GM20431 (cell line): Measurements from ENCODE around the gene ATG2A.

Experiments used
- in situ Hi-C: fragments of 300-500 bp; cut with MseI, MboI; formaldehyde crosslinking; loops from one replicate; pipeline ENCODE4 v1.15.0; 2020; ENCODE audit warnings: low sequenced_read_pairs; ENCODE audit not compliant: unreplicated experiment

The ATG2A gene

DNA sequence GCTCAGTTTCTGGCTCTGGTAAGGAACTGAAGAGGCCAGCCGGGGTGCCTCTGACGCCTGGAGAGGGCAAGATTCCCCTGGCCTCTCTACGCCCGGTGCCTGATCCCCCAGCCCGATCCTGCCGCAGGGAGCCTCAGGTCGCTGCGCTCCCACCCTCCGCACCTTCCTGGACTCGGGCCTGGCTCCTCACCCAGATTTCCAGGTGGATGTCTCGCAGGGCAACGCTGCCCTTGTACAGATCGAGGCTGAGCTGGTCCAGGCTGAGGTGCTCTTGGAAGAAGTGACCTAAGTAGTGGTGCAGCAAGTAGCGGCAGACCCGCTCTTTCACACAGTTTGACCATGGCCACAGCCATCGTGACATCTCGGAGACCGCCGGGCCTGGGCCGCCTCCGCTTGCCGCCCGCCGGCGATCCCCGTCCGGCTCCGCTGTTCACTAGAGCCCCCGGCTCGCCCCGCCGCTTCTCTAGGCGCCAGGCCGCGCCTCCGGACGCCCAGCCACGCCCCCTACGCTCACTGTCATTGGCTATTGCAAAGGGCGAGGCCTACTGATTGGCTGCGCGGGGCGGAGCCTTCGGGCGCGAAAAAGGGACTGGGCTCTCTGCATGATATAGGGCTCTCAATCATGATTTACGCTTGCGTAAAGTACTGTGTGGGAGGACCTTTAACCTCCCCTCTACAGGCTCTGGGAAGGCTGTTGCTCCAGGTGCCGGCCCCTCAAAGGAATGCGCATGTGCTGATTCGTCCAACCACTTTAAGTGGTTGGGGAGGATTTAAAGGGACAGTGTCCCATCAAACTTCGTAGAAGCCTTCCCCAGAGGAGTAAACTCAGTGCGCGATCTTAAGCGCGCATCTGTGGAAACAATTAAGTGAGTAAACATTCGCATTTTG is at the start of gene ATG2A:
ATG2A (minus strand) TSS at position 435 of the 888 bp plus-strand sequence; CDS start at position 361, 74 bp downstream.
- in situ Hi-C loops, result no loop called here

DNA sequence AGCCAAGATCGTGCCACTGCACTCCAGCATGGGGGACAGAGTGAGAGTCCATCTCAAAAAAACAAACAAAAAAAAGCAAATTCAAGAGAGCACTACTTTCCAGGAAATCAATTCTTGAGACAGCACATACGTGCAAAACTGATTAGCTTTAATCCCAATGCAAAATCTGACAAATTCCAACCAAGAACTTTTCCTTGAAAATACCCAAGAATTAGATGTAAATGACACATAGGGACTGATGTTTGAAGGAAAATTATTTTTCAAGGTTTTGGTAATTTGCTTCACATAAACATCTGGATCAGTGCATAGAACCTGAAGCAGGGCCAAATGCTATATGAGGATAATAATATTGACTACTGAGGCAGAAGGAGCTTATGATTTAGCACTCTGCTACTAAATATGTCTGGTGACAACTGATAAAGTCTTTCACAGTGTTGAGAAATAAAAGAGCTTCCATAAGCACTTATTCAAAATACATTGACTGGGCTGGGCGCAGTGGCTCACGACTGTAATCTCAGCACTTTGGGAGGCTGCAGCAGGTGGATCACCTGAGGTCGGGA is 46.1 kb upstream of the ATG2A start:
- in situ Hi-C loops, result no loop called here

DNA sequence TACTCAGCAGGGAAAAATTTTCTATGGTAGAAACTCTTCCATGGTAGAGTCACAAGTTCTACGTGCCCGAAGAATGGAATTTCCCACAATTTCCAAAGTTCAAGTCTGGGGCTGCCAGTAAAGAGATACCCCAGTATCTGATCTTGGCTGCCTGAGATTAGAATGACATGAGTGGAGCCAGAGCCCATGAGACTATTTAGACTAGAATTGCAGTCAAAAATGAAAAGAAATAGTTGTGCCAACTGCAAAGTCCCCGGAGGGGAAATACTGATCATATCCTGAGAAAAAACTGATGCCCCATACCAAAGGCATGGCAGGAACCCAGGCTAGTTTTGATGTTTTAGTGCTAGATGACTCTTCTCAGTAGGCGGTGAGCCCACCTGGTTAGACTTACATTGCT is 43.7 kb upstream of the ATG2A start:
- in situ Hi-C loops, result no loop called here

DNA sequence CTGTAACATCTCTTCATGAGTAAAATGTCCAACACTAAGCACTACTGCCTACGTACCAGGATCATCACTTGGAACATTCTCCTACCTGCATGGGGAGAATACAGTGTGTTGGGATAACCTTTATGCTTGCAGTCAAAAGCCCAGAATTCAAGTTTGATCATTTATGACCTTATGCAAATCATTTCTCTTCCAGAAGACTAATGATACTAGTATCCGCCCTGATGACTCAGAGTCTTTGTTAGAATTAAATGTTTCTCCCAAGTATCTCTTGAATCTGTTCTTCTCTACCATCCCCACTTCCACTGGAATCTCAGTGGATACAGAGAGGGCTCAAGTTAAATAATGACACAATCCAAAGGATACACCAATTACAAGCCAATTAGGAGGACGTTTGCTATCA is 42.5 kb upstream of the ATG2A start:
- in situ Hi-C loops, result no loop called here

DNA sequence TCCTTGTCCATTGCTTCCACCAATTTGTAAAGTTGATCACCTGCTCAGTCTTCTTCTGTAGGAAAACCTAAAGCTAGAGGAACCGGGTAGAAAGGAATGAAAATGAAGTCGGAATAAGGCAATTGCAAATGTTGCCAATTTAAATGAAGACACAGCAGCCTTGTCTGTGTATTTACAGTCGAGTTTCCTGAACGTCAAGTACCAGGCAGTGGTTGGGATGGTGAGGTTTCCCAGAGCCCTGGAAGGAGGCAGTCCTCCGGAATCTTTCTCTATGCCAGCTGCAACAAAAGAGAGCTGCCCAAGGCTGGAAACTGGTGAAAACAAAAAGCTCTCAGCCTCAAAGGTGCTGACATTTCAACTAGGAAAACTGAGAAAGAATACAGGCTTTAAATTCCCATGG is 37.2 kb upstream of the ATG2A start:
- in situ Hi-C loops, result no loop called here

DNA sequence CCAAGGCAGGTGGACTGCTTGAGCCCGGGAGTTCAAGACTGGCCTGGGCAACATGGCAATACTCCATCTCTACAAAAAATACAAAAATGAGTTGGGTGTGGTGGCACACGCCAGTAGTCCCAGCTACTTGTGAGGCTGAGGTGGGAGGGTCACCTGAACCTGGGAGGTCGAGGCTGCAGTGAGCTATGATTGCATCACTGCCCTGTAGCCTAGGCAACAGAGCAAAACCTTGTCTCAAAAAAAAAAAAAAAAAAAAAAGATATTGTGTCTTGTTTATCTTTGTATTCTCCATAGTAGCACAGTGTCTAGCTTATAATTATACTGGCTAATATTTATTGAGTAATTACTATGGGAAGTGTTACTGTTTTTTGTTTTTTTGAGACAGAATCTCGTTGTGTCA is 34.5 kb upstream of the ATG2A start:
- in situ Hi-C loops, result no loop called here

DNA sequence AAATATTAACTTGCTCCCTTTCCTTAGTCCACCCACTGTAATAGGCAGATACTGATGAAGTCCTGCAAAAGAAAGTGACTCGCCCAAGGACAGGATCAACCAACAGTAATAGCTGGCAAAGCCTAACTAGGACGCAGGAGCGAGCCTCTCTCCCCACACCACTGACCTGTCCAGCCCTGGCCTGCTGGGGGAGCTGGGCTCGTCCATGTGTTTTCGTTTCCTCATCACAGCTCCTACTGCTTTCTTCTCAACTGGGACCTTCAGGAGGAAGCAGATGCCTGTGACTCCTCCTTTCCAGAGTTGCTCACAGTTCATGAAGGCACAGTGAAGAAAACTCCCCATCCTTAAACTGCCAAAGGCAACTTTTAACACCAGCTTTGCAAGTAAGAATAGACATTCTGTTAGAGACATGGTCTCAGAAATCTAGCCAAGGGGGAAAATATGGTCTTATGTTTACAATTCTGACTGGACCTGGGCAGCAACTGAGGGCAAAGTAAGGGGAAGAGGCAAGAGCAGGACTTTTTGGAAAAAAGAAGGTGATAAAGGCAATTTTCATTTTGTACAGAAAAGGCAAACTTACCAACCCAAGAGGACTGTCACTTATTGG is 30.3 kb upstream of the ATG2A start:
- in situ Hi-C loops, result no loop called here

DNA sequence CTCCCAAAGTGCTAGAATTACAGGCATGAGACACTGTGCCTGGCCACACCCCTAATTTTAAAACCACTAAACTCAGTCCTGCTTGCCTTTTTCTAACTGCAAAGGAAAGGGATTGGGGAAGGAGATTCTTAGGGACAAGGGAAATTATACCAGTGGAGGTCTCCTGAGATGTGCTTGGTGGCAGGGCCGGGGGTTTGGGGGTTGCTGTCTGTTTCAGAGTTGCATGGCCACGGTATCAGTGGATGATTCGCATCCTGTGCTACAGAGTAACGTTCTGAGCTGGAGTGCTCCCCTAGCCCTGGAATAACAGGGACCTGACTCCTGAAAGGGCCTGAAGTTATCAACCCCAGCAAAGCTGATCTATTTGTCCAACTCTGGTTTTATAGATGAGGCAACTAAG is 19.5 kb upstream of the ATG2A start:
- in situ Hi-C loops, result no loop called here

DNA sequence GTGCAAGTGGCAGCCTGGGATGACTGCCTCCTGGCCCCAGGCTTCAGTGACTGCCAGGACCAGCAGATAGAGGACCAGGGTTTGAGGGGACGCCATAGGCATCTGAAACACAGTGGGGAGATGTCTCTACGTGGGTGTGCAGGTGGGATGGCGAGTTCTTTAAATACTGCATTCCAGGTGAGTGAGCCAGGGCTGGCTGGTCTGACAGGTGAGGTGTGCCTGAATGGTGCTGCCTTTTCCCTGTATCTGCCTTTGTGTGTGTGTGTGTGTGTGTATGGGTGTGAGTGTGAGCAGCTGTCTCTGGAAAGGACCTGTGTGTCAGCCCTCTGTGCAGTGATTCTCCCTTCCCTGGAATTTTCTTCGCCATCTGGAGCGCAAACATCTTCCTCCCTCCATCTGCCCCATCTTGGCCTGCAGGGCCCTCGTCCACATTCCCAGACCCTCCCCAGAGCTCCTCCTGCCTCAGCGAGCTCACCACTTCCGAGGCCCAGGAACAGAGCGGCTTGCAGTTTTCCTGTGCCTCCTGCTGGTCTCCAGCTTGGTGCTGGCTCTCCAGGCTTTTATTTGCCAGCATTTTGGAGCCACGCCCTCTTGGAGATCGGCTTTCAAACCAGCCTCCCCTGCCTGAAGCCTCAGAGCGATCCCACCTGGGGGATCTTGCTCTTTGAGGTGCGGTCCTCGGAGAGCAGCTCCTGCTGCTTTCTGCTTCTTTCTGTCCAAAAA is 18.5 kb upstream of the ATG2A start, which contains the start of gene GPHA2:
GPHA2 (minus strand) TSS at position 535 of the 723 bp plus-strand sequence; CDS start at position 102, 433 bp downstream.
- in situ Hi-C loops, result no loop called here

DNA sequence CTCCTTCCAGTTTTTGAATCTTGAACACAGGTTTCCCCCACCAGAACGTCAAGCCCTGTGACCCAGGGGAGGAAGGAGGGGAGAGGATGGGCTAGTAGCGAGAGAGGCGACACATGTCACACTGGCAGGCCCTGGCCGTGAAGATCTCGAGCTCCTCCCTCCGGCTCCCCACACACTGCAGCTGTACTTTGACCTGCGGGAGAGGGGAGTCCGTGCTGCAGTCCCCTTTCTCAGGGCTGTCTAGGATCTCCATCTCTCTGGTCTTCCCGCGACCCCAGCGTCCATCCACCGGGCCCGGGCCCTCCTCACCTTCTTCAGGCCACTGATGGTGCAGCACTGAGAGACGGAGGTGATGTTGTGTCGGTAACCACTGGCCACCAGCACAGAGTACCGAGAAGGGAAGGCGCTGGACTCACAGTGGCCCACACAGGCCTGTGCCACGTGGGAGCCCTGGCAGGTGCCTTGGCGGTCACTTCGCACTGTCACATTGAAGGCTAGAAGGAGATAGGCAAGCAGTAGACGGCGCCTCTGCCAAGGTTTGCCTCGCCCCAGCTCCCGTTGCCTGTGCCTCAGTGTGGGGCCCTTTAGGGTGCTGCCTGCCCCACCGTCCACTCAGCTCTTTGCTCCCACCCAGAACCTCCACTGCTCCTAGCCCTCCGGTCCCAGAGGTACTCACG is 17.8 kb upstream of the ATG2A start:
- in situ Hi-C loops, result no loop called here

DNA sequence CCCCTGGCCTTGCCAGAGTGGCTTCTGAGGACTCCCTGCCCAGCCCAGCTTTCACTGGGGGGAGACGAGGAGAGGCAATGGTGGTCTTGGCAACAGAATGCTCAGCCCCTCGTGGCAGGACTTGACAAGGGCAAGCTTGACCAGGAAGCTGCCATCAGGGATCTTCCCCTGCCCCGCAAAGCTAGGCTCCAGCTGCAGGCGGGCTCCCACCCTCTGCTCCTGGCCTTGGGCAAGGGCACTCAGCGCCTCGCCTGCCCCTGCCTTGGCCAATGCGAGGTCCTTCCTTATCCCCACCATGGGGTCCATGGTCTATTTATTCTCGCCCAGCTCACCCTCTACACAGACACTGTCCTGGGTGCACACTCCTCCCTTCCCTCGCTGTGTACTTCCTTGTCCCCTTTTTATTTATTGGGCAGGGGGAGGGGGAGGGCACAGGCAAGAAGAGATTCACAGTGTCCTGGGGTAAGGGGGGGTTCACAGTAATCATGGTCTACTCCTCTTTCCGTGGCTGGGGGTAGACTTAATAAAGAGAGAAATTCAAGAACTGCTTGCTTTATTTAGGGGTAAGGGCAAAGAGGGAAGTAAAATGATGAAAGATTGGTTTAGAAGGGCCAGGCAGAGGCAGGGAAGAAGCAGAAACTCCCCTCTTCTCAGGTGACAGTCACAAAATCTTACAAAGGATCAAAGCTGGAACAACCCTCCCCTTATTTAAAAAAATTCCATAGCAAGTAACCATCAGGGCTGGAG is 17.1 kb upstream of the ATG2A start:
- in situ Hi-C loops, result no loop called here

DNA sequence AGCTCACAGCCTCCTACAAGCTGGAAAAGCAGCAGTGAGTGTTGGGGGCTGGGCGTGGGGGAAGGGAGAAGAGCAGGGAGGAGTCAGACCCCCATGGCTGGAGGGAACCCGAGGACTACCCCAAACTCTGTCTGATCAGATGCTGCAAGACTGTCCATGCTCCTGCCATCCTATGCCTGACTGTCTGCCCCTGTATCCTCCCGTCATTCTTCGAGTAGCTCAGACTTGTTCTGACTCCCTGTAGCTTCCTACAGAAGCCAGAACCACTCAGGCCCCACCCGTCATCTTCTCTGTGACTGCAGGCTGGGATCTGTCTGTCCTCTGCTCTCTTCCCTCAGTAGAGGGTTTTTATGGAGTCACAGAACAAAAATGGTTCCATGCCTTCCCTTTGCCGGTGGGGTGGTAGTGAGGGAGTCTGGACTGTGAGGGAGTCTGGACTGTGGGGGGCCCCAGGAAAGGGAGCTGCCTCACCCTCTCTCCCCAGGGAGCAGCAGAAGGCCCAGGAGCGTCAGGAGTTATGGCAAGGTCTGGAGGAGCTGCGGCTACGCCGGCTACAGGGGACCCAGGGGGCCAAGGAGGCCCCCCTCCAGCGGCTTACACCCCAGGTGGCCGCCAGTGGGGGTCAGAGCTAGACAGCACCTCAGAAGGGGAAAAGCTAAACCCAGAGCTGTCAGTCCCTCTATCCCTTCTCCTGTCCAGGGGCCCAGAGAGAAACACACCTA is 16.4 kb upstream of the ATG2A start:
- in situ Hi-C loops, result no loop called here

DNA sequence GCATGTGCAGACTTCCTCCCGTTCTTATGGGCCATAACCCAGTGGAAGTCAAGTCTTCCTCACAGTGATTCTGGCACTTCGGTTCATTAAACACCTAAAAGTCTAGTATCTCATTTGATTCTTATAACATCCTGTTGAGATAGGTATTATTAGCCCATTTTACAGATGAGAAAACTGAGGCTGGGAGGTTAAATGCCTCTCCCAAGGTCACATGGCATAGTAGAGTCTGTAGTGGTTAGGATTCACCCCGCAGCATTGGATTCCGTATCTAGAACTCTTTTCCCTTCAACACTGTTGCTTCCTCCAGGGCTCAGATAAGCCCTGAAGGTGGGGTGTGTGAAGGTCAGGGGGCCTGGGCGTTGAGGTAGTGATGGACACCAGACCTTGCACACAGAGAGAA is 15.3 kb upstream of the ATG2A start:
- in situ Hi-C loops, result no loop called here

DNA sequence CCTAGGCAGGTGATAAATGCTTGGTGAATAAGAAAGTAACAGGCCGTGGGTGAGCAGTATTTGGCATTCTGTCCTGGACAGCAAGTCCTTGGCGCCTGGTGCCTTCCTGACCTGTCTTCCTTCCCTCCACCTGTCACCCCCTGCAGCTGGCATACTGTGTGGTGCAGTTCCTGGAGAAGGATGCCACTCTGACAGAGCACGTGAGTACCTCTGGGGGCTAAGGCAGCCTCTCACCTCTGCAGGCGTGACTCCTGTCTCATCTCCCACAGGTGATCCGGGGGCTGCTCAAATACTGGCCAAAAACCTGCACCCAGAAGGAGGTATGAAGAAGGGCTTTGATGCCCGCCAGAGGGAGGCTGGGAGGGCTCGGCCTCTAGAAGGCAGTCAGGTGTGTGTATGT is 14.3 kb upstream of the ATG2A start:
- in situ Hi-C loops, result no loop called here

DNA sequence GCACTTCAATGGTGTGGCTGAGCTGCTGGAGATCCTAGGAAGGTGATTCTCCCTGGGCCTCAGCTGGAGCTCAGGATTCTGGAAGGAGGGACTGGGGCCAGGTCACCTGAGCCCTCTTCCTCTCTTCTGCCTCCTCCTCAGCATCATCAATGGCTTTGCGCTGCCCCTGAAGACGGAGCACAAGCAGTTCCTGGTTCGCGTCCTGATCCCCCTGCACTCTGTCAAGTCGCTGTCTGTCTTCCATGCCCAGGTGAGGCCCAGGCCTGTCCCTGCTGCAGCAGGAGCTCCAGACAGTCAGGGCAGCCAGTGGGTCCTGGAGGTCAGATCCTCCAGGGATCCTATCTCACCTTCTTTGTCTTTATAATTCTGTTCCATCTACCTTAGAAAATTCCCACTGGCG is 13.3 kb upstream of the ATG2A start:
- in situ Hi-C loops, result no loop called here

DNA sequence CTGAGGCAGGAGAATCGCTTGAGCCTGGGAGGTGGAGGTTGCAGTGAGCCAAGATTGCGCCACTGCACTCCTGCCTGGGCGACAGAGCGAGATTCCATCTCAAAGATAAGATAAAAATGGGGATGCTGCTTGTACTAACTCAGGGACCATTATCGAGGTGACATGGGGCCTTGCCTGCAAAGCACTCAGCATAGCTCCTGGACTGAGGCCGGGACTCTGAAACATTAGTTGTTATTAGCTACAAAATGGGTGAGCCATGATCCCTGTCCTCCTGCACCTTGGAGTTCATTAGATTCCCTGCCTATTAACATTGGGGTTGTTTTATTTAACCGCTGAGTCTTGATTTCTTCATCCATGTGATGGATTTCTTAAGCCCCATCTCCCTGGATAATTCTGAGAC is 12.6 kb upstream of the ATG2A start:
- in situ Hi-C loops, result no loop called here

DNA sequence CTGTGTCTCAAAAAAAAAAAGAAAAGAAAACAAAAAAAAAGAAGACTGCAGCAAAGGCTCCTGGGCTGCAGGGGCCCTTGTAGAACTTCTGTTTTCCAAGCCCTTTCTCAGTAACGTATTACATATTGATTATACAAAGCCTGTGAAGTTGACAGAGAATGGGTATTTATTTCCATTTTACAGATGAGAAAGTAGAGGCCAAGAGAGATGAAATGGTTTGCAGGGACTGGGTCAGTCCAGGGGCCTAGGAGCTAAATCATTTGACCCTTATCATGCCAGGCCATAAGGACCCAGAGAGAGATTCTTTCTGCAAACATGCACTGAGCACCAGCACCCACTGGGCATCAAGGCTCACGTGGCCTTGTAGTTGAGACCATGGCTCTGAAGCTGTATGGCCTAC is 11.9 kb upstream of the ATG2A start:
- in situ Hi-C loops, result no loop called here

DNA sequence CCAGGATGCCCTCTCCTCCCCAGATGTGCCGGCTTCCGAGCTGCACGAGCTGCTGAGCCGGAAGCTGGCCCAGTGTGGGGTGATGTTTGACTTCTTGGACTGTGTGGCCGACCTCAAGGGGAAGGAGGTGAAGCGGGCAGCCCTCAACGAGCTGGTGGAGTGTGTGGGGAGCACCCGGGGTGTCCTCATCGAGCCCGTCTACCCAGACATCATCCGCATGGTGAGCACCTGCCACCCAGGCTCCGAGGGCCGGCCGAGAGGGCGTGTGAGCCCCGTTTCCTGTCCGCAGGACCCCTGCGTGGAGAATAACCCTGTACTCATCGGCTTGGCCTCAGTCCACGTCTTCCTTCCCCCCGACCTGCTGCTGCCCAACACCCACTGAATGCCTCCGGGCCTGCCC is 9.7 kb upstream of the ATG2A start:
- in situ Hi-C loops, result no loop called here
